NCI-H345 (cell line): ENCODE results near the gene LZTS3.
"Not testable (repeated sequence)": the region's sequence is repeated elsewhere in the genome, so short reads cannot be mapped to it uniquely, and the experiment has no call there.

ENCODE experiments used
- DNase-seq: peaks from one replicate; lab custom pipeline; 2025; lab: John Stamatoyannopoulos, UW

LZTS3 gene

GRCh38 chr20:3192226-3193015 lies 19.1 kb upstream of the LZTS3 start:
- no peak for DNase-seq

DNA sequence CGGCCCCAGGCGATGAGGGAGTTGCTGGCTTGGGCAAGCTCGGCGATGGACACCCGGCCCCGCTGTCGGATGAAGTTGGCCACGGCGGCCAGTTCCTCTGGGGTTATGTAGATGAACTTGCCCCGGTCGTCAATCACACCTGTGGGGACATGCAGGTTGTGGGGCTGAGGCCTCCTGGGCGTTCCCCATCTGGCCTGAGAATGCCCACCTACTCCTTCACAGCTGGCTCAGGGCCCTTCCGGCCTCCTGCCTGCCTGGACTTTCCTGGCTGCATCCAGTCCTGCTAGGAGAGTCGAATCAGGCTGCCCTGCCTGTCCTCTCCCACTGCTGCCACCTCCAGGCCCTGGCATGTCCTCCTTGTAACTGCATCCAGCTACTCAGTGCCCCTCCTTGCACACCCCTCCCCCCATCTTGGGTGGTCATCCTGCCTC lies 17.3 kb upstream of the LZTS3 start:
- no peak for DNase-seq

DNA sequence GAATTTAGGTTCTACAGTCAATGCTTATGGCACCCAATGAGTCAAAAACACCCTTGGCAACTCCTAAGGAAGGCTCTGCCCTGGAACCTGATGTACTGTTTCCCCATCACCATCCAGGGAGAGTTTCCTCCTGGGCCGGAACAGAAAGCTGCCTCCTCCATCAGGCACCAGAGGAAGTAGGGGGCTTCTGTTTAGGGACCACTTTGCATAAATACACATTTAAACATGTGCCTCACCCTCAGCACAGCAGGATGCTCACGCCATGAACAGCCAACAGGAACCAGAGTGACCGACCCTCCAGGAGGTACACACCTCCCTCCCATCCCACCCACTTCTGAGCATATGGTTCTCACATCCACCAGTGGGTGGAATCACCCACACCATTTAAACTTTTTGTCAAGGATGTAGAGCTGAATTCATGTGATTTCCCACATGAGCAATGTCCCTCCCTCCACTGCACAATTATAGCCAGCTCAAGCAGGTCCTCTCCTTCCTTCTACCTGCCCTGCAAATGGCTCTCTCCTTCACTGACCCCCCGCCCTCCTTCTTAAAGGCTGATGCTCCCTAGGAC lies 16.3 kb upstream of the LZTS3 start:
- DNase-seq = no peak

DNA sequence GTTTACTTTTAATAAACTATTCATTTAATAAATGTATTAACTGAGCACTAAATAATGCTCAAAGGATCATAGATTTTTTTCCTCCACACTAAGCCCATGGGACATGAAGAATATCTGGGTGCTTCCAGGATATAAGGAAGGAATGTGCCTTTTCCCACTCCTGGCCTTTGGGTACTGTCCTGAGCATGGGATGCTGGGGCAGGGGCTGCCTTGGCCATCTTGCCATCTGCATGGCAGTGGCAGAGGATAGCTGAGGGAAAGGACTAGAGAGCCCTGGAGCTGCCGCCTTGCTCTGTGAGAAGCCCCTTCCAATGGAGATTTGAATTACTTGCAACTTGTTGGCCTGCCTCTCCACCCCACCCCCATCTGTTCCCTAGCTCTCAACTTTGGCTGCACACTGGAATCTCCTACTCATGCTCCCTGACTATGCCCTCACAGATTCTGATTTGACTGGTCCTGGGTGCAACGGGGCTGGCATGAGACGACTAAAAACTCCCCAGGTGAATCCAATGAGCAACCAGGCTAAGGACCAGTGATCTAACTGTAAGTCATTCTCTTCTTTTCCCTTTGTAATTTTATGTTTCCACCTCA lies 15.6 kb upstream of the LZTS3 start:
- DNase-seq = no peak

DNA sequence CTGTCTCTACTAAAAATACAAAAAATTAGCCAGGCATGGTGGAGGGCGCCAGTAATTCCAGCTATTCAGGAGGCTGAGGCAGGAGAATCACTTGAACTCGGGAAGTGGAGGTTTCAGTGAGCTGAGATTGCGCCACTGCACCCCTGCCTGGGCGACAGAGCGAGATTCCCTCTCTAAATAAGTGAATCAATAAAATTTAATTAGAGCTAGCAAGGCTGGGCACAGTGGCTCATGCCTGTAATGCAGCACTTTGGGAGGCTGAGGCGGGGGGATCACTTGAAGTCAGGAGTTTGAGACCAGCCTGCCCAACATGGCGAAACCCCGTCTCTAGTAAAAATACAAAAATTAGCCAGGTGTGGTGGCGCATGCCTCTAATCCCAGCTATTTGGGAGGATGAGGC lies 14.5 kb upstream of the LZTS3 start:
- DNase-seq = not testable (repeated sequence)

- no peak for DNase-seq
Observed at GRCh38 chr20:3183896-3184612, 10.7 kb upstream of the LZTS3 start.

DNA sequence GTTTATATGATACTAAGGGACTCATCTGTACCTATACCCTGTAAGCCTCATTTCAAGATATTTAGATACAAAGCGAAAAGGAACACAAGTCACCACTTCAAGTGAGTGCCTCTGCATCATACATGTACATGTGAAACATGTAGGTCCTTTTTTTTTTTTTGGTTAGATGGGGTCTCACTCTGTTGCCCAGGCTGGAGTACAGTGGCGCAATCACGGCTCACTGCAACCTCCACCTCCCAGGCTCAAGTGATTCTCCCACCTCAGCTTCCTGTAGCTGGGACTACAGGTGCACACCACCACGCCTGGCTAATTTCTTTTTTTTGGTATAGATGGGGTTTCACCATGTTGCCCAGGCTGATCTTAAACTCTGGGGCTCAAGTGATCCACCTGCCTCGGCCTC lies 9.1 kb upstream of the LZTS3 start:
- DNase-seq = not testable (repeated sequence)

GRCh38 chr20:3181270-3181669 lies 7.9 kb upstream of the LZTS3 start:
- DNase-seq = no peak

DNA sequence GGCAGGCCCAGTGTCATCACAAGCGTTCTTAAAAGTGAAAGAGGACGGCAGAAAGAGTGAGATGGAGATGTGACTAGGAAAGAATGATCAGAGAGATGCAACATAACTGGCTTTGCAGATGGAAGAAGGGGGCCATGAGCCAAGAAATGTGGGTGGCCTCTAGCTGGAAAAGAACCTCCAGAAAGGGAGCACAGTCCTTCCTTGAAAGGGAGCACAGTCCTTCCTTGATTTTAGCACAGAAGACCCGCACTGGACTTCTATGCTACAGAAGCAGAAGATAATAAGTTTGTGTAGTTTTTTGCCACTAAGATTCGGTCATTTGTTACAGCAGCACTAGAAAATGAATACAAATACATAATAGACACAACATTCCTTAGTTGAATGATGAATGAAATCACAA lies 7.0 kb upstream of the LZTS3 start:
- DNase-seq = no peak

DNA sequence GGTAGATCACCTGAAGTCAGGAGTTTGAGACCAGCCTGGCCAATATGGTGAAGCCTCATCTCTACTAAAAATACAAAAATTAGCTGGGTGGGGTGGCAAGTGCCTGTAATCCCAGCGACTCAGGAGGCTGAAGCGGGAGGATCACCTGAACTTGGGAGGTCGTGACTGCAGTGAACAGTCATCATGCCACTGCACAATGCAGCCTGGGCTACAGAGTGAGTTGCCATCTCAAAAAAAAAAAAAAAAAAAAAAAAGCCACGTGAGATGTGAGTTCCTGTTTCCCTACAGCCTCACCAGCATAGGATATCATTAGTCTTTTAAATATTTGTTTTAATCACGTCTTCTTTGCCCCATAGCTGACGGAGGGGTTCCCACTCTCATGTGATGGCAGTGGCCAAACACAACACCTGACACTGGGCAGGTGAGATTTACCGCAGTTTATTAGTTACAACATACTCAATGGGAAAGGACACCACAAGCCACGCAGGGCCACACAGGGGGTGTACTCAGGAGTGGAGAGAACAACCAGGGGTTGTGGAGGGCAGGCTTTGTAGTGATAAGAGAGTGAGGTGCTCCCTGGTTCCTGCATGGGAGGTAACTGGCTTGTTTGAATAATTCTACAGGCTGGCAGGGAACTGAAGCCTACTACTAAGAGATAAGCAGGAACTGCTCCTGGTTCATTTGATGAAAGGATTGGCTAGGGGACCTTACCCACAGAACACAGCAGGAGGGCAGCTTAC lies 4.6 kb upstream of the LZTS3 start:
- no peak for DNase-seq

DNA sequence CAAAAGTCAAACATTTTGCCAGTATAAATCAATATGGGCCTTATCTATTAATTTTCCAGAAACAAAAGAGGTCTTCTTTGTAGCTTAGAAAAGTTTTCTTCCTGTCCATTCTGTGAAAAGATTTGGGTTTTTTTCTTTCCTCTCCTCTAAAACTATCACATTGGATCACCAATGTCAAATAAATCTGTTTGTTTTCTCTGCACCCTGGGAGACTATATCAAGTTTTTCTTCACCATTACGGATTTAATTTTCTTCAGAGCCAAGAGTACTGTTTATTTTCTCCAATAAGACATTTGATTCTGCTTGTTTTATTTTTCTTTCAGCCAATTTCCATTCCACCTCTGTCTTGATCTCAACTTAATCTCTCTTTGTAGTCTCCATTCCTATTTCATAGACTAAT lies 1.9 kb upstream of the LZTS3 start:
- no peak for DNase-seq

DNA sequence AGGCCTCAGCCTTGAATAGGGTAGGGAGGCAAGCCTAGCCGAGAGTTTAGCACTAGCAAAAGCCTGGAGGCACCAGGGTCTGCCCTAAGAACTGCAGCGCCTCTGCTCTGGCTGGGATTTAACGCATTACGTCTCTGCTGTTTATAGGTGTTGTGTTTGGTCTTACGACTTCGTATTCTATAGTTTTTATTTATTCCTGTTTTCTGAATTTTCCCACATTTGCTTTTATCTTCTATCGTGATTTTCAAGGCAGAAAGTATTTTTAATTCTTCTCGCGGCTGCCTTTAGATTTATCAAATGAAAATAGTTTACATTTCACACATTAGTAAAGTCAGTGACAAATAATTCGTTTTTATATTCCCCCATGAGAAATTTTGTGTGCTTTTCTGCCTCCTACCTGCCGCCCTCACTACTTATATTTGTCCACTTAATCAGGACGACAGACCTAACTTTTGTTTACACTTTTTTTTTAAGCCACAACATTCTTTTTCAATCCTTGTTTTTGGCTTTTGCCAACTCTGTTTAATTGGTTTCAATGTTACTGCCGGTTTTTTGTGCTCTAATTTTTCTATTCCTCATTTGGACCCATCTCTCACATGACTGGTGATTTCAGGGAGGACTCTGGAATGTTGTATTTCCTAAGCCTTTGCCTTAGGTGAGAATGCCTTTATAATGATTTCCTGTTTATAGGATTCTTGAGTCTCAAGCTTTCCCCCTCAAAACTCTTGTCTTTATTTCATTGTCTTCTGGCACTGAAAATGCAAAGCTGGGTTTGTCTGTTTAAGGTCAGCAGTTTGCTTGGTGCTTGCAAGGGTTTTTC lies 1.3 kb upstream of the LZTS3 start:
- peak; percentile 71 for DNase-seq

DNA sequence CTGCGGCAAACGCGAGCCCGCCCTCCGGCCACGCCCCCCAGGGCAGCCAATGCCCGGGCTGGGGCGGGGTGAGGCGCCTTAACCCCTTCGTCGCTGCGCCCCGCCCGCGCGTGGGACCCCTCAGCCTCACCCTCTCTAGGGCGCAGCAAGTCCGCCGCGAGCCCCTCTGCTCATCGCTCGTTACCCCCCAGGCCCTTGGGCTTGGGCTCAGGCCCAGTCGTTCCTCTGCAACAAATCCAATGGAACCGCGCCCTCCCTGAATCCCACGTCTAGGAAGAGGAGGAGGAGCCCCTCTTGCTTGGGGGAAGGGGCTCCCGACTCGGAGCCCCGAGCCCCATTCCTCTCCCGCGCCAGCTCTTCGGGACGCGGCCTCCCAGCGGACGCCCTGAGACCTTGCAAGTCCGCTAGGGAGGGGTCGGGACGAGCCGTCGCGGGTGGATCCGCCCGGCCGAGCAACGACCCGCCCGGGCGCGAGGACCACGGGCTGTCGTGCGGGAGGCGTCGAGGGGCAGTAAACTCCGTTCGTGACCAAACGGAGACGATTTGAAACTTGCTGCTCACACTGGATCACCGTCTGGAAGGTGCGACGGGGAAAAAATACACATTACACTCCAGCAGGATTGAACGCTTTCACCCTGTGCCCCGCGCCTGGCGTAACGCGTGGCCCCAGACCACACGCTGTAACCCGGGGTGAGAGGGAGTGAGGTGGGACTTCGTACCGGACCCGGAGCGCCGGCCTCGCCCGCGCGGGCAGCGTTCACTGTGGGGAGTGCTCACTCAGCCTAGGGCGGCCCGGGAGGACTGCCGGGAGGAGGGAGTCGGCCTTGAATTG lies 477 bp upstream of the LZTS3 start:
- peak; percentile 96 for DNase-seq

DNA sequence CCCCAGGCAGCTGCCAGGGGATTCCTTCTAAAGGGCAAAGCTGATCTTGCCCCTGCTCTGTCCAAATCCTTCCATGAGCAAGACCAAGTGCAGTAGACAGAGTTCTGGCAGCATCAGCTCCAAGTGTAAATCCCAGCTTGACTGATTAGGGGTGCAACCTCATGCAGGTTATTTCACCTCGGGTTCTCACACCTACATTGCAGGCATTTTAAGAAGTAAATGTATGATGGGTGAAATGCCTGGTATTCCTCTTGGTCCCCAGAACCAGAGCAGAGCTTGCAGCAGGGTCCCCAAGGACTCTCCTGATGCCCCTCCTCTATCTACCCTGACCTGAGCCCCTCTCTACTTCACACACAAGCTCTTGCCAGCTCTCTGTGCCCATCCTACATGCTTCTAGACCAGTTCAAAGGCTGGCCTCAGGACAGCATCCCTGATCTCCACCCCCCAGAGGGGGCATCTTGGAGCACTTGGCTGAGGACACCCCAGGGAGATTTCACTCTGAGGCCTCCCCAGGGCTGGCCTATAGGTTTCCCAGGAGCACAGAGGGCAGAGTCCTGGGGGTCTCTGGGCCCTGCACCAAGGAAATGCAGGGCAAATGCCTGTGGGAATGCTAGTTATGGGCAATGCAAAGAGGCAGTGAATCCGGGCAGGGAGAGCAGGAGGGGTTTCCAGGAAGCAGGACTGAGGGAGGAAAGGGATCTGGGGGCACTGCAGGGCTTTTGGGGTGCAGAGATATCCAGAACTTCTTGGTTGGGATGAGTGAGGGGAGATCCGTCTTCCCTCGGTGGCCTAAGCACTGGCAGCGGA lies 1.0 kb downstream of the LZTS3 start:
- no peak for DNase-seq

- no peak for DNase-seq
Observed at GRCh38 chr20:3171391-3172125, 1.8 kb downstream of the LZTS3 start.

- no peak for DNase-seq
Observed at GRCh38 chr20:3168829-3169590, 4.3 kb downstream of the LZTS3 start.

- DNase-seq = no peak
Observed at GRCh38 chr20:3168079-3168828, 5.1 kb downstream of the LZTS3 start.
